ENCODE results near the gene LRWD1.

LRWD1 gene

DNA sequence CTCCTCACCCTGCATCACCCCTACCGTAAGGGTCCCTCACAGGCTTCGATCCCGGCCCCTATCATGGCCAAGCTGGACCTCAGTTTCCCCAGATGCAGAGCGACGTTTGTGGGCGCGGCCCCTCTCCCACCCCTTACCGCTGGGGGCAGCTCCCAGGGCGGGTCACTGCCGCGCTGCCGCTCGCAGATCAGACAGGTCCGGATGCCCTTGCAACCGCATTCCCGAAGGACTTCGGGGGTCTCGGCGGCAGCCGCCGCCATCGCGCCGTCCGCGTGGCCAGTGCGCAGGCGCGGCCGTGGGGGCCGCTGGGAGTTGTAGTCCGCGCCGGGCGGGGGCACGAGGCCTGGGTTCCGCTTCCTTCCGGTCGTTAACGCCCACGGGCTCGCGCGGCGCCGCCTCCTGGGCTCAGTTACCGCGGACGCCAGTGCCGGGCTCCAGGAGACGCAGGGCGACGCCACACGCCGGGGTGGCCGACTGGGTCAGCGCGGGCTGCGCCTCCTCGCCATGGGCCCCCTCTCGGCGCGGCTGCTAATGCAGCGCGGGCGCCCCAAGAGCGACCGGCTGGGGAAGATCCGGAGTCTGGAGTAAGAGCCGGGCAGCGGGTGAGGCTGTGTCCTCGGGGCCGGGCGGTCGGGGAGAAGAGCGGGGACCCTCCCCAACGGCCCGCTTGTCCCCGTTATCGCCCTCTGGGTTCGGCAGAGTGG lies at the start of gene LRWD1, which contains the start of gene ALKBH4:
Gene LRWD1, plus strand, starts transcription at position 408 of the 704 bp plus-strand sequence. Its CDS starts 97 bp downstream, at position 505.
Gene ALKBH4, minus strand, starts transcription at position 287 of the 704 bp plus-strand sequence. Its CDS starts 27 bp downstream, at position 260.
- no peak for FAIRE-seq

DNA sequence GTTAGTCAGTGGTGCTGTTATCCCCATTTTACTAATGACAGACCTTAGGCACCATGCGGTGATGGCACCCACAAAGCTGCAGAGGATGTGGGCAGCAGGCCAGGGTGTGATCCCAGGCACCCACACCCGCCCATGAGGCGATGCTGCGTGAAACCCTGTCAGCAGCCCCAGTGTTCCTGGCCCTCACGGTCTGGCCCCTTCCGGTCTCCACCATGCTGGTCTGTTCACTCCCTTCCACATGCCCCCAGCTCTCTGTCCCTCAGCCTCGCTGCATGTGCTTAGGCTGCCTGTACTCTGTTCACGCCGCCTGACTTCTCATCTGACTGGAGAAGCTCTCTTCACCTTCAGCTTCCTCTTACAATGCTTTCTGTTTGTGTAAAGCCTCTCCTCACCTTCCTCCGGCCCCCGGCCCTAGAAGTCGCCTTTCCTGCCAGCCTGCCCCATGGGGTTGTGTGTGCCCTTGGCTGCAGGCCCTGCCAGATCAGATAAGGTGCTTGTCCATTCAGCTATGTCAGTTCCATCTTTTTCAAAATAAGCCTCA lies 49.0 kb upstream of the LRWD1 start:
- no peak for FAIRE-seq

DNA sequence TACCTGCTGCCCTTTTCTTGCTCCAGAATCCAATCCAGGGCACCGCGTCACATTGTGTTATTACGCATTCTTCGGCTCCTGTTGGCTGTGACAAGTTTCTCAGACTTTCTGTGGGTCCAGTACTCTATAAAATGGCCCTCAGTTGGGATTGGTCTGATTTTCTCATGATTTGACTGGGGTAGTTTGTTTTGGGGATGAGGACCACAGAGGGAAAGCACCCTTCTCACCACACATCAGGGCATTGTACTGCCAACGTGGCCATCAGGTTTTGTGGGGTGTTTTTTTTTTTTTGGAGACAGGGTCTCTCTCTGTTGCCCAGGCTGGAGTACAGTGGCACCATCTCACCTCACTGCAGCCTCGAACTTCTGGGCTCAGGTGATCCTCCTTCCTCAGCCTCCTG lies 48.4 kb upstream of the LRWD1 start:
- FAIRE-seq = no peak

DNA sequence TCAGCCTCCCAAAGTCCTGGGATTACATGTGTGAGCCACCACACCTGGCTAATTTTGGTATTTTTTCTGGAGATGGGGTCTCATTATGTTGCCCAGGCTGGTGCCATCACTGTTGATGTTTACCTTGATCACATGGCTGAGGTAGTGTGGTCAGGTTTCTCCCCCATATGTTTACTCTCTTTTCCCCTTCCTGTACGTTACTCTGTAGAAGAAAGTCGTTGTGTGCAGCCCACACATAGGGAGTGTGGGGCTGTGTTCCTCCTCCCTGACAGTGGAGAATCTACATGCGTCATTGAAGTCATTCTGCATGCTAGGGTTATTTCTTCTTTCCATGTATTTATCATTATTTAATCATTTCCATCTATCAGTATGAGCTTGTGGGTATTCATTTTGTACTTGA lies 47.7 kb upstream of the LRWD1 start:
- FAIRE-seq = no peak

DNA sequence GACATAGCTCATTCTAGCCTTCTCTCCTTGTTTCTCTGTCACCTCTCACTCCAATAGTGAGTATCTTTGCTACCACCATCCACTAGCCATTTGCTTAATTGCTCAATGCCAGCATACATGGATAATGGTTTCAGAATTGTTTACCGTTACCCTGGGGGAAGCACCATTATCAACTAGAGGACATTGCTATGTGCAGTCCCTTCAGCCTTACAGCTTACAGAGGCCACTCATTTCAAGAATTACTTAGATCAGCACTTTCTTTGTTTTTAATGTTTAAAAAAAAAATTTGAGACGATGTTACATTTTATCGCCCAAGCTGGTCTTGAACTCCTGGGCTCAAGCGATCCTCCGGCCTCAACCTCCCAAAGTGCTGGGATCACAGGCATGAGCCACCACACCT lies 46.2 kb upstream of the LRWD1 start:
- FAIRE-seq = no peak

DNA sequence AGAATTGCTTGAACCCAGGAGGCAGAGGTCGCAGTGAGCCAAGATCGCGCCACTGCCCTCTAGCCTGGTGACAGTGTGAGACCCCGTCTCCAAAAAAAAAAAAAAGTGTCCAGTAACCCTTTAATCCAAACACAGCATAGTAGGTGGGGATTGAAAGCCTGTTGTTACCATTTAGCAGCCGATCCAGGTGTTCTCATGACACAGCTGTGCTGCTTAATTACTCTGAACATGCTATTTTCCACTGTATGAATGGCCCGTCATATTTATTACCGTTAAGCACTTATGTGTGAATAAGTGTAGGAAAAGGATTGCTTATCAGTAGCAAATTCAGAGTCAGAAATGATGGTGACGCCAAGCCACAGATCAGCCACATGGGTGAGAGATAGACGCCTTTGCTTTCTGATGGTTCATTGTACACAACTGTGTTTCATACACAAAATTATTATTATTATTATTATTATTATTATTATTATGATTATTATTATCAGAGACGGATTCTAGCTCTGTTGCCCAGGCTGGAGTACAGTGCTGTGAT lies 43.0 kb upstream of the LRWD1 start:
- FAIRE-seq = no peak

DNA sequence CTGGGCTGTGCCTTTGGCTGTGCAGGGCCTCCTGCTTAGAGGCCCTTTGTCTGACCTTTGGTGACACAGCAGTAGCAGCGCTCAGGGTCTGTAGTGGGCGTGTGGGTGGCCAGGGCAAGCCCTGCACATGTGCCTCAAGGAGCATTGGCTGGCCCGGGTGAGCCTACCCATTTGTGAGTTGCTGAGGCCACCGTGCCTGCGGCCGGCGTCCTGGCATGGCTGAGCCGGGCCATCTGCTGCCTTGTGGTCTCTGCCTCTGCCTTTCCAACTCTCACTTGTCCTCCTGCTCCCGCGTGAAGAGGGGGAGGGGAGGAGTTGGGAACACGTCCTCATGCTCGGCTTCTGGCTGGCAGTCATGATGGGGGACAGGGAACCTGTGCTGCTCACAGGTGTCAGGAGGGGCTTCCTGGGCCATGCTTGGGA lies 40.6 kb upstream of the LRWD1 start:
- no peak for FAIRE-seq

DNA sequence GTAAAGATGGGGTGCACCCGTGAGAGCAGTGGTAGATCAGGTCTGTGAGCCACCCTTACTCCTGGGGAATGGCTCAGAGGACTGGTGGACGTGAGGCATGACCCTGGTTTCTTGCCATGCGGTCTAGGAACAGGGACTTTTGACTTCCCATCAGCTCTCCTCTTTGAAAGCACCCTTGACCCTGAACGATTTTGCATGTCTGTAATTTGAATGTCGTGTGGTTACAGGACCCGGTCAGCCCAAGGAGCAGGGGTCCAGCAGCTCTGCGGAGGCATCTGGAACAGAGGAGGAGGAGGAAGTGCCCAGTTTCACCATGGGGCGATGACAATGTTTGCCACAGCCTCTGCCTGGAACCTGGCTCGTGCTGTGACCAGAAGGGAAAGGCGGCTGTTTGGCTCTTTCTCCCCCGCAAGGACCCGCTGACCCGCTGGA lies 40.0 kb upstream of the LRWD1 start:
- no peak for FAIRE-seq

DNA sequence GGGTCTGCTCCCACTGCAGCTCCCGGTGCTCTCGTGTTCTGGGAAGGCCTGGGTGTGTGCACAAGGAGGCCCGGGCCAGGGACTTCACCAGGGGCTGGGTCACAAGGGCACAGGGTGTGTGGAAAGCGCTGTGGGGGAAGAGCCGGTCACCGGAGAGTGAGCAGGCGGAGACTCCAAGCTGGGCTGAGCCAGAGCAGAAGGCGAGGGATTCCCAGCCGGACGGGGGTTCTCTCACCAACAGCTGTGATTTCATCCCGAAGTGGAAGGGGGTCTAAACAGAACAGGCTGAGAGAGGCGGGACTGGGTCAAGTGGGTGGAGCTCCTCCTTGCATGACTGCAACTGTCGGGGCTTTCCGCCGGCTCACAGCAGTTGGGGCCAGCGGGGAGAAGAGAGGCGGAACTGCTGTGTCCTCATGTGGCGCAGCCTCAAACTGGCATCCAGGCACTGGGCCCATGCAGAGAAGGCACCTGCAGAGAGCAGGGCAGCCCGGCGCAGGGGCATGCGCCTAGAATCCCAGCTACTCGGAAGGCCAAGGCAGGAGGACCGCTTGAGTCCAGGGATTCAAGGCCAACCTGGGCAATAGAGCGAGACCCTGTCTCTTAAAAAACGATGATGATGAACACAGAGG lies 39.0 kb upstream of the LRWD1 start:
- no peak for FAIRE-seq

DNA sequence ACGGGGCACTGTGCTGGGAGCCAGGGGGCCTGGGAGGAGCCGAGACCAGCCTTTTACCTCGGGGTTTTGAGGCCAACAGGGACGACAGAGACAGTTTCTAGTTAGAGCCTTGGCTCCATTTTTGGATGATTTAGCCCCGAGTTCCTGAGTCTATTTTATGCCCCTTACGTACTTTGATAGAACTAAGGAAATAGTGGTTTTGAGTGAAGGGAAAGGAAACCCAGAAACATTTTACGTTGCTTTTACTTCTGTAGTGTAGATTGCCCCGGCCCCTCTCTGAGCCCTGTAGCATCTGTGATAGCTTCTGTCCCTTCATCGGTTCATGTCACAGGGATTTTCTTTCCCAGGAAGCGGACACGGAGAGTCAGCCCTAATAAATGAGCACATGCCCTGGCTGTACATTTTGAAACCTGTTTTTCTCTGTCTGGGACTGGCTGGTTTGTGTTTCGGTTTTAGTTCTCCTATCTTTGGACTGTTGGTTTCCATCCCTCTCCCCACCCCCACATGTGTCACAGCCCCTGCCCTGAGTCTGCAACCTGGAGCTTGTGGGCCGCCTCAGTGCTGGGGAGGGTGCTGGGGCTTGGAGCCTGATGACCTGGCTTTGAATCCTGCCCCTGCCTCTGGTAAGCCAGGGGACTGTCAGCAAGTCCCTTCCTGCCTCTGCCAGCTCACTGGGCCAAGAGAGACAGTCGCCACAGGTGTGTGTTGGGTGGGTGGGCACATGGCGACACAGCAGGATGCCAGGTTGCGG lies 38.3 kb upstream of the LRWD1 start:
- no peak for FAIRE-seq

DNA sequence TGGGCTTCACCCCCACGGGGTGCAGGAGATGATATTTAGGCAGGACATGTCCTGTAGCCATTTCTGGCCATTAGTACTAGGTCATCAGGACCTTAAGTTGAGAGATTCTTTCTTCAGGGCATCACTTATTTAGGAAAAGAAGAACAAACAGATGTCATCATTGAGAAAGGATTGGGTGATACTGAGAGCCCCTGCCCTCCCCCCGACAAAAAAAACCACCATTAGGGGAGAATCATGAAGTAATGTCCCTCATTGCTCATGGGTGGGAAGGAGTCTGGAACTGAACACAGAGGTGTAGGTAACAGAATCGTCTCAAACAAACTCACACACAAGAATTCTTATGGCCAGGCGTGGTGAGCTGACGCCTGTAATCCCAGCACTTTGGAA lies 37.8 kb upstream of the LRWD1 start:
- no peak for FAIRE-seq

DNA sequence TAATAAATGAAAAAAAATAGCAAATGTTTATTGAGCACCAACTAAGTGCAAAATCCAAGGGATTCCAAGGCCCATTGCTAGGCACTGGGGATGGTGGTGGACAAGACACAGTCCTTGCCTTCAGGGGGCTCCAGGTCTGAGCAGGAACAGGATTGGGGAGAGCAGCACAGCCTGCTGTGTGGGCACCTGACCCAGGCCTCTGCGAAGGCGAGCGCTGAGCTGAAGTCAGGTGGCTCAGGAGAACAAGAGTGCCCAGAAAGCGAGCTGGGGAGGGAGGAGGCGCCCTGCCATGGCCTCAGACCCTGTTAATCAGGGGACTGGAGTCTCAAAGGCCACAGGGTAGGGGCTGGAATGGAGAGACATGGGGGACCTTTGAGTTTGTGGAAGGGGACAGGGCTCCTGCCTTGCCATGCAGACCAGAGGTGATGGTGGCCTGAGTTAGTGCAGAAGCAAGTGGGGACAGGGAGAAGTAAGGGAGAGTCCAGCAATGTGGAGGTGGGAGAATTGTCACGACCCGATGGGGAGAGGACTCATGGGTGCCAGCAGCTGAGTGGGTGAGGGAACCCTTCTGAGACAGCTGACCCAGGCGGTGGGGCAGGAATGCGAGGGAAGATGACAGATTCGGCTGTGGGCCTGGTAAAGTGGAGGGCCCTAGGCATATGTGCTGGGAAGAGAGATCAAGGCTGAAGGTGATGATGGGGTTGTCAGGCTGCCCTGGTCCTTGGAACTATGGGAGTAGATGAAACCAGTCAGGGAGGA lies 35.5 kb upstream of the LRWD1 start:
- no peak for FAIRE-seq

DNA sequence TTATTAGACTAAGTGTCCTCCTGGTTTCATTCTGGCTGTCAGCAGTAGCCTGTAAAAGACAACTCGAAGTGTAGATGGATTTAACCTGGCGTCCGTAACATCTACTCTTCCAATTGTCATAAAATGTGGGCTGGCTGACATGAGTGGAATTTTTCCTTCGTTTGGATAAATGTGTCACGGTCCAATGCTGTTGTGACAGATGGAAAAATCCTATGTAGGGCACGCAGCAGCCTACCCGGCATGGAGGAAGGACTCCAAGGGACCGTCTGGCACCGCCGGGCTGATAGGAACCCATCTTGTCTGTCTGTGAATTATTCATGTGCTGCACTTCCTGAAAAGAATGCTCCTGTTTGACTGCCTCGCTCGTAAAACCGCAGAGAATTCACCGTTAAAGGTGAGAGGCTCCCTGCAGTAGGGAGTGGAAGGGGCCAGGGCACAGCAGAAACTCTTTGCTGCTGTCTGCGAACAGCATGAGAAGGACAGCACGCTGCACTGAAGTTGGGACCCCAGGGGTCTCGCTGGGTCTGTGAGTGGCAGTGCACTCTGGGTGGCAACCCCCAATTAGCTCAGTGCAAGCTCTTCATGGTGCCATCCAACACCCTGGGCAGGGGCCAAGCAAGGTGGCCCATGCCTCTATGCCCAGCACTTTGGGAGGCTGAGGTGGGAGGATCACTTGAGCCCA lies 33.0 kb upstream of the LRWD1 start:
- FAIRE-seq = no peak

DNA sequence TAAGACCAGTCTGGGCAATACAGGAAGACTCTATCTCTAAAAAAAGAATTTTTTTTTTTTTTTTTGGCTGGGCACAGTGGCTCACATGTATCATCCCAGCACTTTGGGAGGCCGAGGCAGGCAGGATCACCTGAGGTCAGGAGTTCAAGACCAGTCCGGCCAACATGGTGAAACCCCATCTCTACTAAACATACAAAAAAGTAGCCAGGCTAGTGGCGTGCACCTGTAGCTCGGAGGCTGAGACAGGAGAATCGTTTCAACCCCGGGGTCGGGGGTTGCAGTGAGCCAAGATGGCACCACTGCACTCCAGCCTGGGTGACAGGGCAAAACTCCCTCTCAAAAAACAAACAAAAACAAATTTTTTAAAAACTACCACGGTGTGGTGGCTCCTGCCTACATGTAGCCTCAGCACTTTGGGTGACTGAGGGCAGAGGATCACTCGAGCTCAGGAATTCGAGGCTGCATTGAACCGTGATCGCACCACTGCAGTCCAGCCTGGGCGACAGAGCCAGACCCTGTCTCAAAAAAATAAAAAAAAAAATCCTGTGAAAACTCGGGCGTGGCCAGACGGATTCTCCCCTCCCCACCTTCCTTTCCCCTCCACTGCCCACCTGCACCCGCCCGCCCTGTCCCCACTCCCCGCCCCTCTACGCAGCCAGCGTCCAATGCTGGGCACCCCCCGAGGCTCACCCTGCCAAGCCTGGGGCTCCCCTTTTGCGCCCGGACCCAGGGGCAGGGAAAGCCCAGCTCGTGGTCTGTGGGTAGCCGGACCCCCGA lies 32.2 kb upstream of the LRWD1 start:
- no peak for FAIRE-seq

DNA sequence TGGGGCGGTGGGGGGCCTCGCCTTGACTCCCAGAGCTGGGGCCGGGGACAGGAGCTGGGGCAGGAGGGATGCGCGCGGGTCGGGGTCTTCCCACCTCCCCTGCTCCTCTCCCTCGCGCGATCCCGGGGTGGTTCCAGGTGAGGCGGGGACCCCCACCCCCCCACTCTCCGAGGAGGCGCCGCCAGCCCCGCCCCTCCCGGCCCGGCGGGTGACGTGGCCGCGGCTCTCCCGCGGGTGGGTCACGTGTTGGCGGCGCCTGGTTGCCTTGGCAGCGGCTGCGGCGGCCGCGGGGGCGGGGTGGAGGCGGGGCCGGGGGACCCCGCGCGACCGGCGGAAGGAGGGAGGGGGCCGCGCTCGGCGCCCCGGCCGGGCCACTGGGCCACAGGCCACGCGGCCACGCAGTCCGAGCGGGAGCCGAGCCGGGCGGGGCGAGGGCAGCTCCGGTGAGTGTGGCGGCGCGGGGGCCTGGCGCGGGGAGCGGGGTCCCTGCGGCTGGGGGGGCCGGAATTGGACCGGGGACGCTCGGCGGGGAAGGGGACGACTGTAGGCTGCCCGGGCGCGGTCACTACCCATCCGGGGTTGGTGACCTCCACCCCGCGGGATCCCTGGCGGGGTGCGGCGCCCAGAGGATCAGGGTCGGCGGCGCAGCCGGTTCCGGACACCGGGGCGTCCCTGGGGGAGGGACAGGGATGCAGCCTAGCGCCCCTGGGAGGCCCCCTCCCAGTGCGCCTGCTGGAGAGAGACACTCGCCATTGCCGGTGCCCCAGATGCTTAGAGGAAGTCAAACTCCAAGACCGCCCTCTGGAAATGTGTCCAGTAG lies 31.4 kb upstream of the LRWD1 start, which contains the start of gene ORAI2:
Gene ORAI2, plus strand, starts transcription at position 357 of the 820 bp plus-strand sequence. CDS start 5,382 bp downstream, outside the sequence.
- FAIRE-seq = no peak

DNA sequence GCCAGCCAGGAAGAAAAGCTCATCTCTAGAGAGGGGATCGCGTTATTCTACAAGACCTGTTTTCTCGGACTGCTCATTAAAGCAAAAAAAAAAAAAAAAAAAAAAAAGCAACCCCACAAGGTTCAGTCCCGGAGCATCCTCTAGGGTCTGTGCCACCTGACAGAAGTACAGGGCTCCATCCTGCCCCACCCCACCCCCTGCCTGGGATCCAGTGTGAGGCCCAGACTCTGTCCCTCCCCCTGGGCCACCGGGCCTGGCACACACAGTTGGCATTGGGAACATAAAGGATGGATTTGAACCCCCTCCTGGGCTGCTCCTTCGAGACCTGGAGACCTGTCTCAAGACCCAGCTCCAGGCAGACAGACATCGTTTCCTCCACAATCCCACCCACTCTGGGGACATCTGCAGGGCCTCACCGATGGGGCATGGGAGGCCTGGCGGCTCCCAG lies 30.7 kb upstream of the LRWD1 start:
- no peak for FAIRE-seq

DNA sequence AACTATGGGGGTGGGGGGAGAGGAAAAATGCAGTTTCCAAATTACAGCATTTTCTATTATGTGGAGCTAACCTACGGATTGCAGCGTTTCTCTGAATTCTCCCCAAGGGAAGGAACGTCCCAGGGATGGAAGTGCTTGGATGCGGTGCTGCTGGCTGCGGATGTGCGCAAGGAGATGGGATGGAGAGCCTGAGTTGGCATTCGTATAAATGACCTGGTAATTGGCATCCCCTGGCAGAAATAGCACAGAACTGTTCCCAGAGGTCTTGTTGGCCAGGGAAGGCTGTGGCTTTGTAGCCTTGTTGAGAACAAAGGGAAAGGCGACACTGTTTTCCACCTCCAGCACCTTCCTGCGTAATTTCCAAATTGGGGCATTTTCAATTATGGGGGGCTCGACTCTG lies 28.7 kb upstream of the LRWD1 start:
- no peak for FAIRE-seq

DNA sequence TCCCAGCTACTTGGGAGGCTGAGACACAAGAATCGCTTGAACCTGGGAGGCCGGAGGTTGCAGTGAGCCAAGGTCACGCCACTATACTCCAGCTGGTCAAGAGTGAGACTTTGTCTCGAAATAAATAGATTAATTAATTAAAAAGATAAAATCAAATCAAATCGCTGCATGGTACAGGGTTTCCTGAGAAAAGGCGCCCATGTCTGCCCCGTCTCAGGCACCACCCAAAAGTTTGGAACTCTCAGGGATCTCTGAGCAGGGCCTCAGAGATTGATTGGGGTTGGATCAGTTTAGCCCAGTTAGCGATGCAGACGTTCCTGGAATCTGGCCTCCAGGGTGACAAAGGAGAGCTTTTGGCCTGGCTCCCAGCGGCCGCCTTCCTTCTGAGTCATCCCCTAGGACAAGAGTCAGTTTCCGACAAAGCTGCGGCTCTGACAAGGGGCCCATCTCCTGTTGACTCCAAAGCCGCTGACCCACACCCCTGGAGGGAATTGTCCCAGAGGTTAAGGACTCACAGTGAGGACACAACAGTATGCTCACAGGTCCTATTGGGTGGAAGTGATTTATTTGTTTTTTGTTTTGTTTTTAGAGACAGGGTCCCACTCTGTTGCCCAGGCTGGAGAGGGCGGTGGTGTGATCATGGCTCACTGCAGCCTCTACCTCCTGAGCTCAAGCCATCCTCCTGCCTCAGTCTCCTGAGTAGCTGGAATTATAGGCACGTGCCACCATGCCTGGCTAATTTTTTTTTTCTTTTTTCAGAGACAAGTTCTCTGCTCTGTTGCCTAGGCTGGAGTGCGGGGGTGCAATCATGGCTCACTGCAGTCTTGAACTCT lies 24.6 kb upstream of the LRWD1 start:
- no peak for FAIRE-seq

All from A204.1 (cell line).